Lower leg skin (tissue), 3 donors: ENCODE measurements around the gene SEMA5B.

ENCODE experiments used
- CTCF ChIP-seq, 3 donors: fragments of 450-650 bp; IDR thresholded peaks; one replicate each; pipeline ENCODE4 v1.5.1; 2016; ENCODE audit warnings: antibody characterized with exemption in 3 of 3, mild to moderate bottlenecking in 3 of 3, moderate library complexity in 2 of 3
- POLR2A ChIP-seq, 2 donors: fragments of 450-650 bp; IDR thresholded peaks; one replicate each; pipeline ENCODE4 v1.6.1; 2016 to 2017; ENCODE audit warnings: antibody characterized with exemption in 2 of 2, mild to moderate bottlenecking in 1 of 2, moderate library complexity in 1 of 2

GRCh38 chr3:123048480-123049237, 21.1 kb upstream of the SEMA5B start:
- TF ChIP-seq CTCF (IDR thresholded peaks at IDR 0.05) (no peak), POLR2A (IDR thresholded peaks at IDR 0.05) (no peak)
